Stimulated activated CD8-positive, alpha-beta memory T cell treated with anti-CD3 and anti-CD28 coated beads, Interleukin-4, amount 100 ng/mL, for 4 hours (primary cell): ENCODE data around the gene MPST.

Source experiments
- DNase-seq, 2 donors: peaks; one replicate each; pipeline ENCODE4 v3.0.0-alpha.2; 2020; ENCODE audit warnings: low read depth in 2 of 2, low spot score in 1 of 2

Gene MPST

GRCh38 chr22:37043828-37044538 lies 24.4 kb downstream of the MPST start:
- no peak for DNase-seq

- no peak for DNase-seq
These were observed 25.4 kb downstream of the MPST start for GRCh38 chr22:37044634-37045625.

DNA sequence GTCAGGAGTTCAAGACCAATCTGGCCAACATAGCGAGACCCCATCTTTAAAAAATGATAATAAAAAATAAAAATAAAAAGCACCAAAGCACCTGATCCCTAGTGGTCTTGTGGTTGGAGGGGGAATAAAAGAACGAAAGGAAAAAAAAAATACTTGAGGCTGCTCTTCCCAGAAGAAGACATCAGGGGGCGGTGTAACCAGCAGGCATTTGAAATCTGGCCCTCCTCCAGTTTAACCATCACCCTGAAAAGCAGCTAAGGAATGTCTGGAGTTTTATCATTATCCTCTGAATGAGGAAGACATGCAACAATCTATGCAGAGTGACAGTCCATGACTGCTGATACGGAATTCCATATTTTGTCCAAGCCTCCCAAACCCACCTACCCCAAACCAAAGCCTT lies 26.4 kb downstream of the MPST start:
- no peak for DNase-seq

DNA sequence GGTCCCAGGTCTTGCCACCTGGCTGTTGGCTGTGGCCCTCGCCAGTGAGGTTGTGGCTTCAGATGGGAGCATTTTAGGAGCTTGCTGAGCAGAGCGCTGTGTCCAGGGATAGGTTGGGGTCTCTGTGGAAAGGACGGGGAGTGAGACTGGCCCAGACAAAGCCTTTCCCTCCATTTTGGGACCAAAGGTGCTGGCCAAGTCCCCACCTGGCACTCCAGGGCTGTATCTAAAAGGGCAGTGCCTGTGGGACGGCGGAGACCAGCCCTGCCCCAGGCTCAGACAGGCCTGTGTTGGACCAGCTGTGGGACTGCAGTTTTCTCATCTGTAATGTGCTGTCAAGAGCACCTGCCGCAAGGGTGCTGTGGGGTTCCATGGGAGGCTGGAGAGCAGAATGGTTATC lies 27.0 kb downstream of the MPST start:
- no peak for DNase-seq

DNA sequence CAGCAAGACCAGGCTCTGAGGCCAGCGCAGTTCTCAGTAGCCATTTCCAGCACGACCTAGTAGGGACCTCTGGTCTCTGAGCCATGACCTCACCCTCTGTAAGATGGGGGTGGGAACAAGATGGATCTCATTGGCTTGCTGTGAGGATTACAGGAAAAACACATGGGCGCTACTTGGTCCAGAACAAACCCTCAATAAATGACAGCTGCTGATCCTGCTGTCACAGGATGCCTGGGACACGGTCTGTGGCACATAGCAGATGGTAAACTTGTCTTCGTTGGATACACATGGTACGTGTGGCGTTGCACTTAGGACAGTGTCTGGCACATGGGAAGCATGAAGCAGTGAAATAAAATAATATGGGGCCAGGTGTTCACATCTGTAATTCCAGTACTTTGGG lies 27.5 kb downstream of the MPST start:
- DNase-seq = no peak

DNA sequence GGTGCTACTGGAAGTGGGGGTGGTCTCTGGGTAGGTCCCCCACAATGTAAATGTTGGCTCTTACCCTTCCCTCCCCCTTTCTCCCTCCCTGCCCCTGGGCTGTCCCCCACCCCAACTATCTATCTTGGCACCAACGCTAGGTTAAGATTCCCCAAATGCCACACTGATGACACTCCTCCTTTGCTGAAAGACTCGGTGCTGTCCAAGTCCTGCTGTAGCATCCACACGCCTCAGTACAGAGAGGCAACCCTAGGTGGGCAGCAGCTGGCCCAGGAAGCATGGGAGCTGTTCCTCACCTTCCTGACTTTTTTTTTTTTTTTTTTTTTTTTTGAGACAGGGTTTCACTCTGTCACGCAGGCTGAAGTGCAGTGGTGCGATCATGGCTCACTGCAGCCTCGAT lies 28.6 kb downstream of the MPST start:
- no peak for DNase-seq

- DNase-seq = no peak
These were observed 29.7 kb downstream of the MPST start for GRCh38 chr22:37049224-37049623.

DNA sequence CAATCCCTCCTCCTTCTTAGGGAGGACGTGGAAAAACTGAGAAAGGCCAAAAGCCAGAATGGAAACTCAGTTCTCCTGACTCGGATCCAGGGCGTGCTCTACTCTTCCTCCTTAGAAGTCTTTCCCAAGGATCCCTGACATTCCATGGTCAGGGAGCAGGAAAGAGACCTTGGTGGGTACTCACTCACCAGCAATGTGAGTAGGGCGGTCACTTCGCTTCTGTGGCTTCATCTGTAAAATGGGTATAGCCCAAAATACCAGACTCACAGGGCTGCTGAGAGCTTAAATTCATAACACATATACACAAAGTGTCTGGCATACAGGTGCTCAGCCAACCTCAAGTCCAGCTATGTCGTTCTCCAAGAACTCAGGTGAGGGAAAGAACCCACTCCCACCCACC lies 31.4 kb downstream of the MPST start:
- DNase-seq = no peak

DNA sequence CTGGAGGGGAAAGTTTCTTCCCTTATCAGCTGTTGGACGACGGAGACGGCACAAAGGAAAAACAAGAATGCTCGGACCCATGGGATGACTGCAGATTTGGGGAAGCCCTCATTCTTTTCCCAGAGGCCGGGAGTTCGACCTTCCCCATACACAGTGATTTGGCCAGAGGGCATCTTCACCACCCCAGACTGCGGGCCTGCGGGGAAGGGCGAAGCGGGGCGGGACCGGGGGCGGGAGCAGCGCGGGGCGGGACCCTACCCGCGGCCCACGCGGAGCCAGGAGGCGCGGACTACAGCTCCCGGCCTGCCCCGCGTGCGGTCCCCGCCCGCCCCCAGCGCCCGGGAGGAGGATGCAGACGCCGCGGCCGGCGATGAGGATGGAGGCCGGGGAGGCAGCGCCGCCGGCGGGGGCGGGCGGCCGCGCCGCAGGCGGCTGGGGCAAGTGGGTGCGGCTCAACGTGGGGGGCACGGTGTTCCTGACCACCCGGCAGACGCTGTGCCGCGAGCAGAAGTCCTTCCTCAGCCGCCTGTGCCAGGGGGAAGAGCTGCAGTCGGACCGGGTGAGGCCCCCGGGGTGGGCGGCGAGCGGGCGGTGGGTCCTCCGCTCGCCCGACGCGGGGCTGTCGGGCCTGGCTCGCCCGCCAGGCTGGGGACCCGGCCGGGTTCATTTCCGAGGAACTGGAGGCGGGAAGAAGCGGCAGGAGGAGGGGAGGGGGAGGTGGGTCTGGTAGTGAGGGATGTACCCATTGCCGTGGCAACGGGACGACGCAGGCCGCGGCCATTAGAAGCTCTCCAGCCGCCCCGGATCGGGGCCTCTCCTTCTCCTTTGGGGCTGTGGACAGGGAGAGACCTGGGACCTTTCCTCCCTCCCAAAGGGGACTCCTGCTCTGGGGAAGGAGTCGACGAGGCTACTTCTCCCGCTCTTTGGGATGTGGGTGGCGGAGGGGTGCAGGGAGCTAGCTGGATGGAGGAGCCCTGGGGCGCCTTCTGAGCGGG lies 32.1 kb downstream of the MPST start, which contains the start of gene KCTD17:
Gene KCTD17 (plus strand): TSS at position 352 of the 995 bp plus-strand sequence. CDS start 19 bp downstream, at position 371.
- peak; percentile 32 to 53 for DNase-seq

GRCh38 chr22:37052386-37053309 lies 33.1 kb downstream of the MPST start:
- DNase-seq = no peak

DNA sequence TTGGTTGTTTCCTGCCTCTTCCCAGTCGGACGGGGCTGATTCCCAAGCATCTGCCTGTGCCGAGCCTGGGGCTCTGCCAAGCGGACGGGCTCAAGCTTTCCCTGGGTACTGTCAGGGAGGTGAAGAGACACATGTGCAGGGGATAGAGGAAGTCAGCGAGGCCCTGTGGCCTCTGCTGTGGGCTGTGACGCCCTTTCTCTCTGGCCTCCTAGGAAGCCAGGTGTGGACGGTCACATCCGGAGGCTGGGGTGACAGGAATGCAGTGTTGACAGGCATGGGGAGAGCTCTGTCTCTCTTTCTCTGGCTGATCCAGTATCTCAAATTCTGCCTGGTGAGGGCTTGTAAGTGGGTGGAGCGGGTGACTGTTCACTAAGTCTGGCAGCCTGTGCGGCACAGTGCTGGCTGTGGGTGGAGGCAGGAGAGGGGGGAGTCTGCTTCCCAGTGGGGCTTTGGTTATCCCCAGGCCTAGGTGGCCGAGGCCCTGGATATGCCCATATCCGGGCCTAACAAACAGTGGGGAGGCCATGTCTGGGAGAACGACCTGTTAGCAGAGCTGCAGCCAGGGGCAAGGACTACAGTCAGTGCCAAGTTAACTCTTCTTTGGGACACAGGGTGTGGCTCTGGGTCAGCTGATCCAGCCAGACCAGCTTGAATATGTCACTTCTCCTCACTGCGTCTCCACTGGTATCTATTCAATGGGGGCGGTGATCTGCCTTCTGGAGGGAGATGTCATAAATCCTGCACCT lies 33.9 kb downstream of the MPST start:
- DNase-seq = no peak

GRCh38 chr22:37054056-37054395 lies 34.5 kb downstream of the MPST start:
- no peak for DNase-seq

GRCh38 chr22:37054600-37055365 lies 35.2 kb downstream of the MPST start:
- no peak for DNase-seq

DNA sequence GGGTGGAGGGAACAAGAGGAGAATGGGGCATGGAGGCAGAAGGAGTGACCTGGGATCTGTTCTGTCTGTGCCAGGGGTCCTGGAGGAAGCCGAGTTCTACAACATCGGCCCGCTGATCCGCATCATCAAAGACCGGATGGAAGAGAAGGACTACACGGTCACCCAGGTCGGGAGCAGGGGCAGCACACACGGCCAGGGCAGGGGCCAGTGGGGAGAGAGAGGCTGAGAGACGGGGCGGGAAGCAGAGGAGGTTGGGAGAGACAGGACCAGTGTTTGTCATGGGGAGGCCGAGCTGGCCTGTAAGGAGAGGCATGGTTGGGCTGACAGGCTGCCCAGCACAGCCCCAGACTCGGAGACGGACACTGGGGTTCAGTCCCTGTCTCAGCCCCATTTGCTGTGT lies 36.7 kb downstream of the MPST start:
- DNase-seq = no peak

DNA sequence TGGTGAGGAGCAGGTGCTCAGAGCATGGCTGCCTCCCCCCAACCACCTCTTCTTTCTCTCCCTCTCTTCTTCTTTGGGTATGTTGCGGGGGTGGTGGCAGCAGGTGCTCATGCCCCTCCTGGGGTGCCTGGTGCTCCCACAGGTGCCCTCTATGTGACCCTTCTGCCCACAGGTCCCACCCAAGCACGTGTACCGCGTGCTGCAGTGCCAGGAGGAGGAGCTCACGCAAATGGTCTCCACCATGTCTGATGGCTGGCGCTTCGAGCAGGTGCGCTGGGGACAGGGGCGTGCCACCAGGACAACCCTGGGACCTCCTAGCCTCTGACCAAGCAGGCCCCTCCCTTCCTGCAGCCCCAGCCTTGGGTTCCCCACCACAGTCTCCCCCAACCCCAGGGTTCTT lies 37.7 kb downstream of the MPST start:
- no peak for DNase-seq

DNA sequence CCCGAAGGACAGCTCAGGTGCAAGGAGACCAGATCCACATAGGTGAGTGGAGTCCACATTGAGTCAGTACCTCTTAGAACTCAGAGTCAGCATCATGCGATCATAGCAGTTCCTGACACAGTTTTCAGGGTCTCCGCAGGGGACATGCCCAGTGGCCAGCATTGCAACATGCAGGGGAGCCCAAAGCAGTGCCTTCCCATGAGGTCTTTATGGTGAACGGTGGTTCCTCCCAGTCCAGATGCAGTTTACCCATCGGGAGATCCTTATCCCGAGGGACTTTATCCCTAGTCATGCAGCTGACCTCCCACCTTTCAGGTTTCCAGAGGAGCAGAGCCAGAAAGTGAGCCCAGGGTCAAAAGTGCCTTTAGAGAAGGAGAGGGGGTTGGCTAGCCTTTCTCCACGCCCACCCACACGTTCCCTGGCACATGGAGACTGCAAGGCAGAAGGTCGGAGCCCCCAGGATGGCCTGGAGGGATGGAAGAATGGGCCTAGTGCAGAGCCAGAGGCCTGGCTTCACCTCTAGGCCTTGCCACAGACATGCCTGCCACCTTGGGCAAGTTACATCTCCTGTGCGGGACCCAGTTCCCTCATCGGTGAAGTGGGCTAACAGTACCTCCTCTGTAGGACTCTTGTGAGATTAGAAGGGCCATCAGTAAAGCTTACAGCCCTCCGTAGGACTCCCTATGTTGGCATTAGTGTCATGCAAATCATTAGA lies 38.4 kb downstream of the MPST start:
- DNase-seq = no peak

GRCh38 chr22:37058917-37059701 lies 39.6 kb downstream of the MPST start:
- DNase-seq = no peak
